Thyroid gland (tissue), 4 donors: ENCODE results near the gene HTD2.

Source experiments
- POLR2A ChIP-seq, 2 donors: fragments of 450-650 bp; IDR thresholded peaks; one replicate each; pipeline ENCODE4 v1.6.1; 2017; ENCODE audit warnings: antibody characterized with exemption in 2 of 2, mild to moderate bottlenecking in 2 of 2, moderate library complexity in 1 of 2
- TF ChIP-seq, protein P1 (sequence below), 6 experiments: fragments of 200-600 bp in 3 of 6; fragments of 450-650 bp in 3 of 6; sonication (generic) in 3 of 6; IDR thresholded peaks; one replicate each; pipeline ENCODE4 v1.5.1; 2016 to 2019; ENCODE audit warnings: antibody characterized with exemption in 6 of 6, mild to moderate bottlenecking in 2 of 6, inconsistent platforms in 1 of 6, moderate library complexity in 1 of 6

DNA sequence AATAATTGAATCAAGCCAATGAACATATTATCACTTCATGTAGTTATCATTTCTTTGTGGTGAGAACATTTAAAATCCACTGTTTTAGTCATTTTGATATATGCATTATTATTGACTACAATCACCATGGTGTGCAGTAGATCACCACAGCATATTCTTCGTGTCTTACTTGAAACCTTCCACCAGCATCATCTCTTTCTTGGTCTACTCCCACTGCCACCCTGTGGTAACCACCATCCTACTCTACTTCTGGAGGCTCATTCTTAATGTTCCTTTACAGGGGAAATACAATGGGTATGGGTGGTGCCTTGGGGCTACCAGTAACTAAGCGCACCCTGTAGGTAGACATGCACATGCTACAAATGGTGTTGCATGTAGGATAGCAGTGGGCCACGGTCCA, 51.8 kb downstream of the HTD2 start:
- TF ChIP-seq, protein P1, sequence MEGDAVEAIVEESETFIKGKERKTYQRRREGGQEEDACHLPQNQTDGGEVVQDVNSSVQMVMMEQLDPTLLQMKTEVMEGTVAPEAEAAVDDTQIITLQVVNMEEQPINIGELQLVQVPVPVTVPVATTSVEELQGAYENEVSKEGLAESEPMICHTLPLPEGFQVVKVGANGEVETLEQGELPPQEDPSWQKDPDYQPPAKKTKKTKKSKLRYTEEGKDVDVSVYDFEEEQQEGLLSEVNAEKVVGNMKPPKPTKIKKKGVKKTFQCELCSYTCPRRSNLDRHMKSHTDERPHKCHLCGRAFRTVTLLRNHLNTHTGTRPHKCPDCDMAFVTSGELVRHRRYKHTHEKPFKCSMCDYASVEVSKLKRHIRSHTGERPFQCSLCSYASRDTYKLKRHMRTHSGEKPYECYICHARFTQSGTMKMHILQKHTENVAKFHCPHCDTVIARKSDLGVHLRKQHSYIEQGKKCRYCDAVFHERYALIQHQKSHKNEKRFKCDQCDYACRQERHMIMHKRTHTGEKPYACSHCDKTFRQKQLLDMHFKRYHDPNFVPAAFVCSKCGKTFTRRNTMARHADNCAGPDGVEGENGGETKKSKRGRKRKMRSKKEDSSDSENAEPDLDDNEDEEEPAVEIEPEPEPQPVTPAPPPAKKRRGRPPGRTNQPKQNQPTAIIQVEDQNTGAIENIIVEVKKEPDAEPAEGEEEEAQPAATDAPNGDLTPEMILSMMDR (IDR thresholded peaks at IDR 0.05), result no peak
- TF ChIP-seq POLR2A (IDR thresholded peaks at IDR 0.05), result no peak
